Activated CD8-positive, alpha-beta memory T cell treated with anti-CD3 and anti-CD28 coated beads for 36 hours (primary cell): Measurements from ENCODE around the gene MAG. TPM values are rescaled to one million over a fixed set of nuclear protein-coding genes. Genes with fewer than 3 reads are reported as not detected.

ENCODE experiments used
- CTCF ChIA-PET: fragments of 350-600 bp; sonication (Branson Sonifier 250); formaldehyde crosslinking; loops from one replicate; lab custom pipeline; 2021; ENCODE audit warnings: antibody characterized with exemption; lab: Charles Lee
- POLR2A ChIA-PET: fragments of 350-600 bp; sonication (Branson Sonifier 250); formaldehyde crosslinking; loops from one replicate; lab custom pipeline; 2021; ENCODE audit warnings: antibody characterized with exemption; lab: Charles Lee
- total RNA-seq, 2 experiments: library from RNA; stranded (reverse); gene quantifications; one replicate each; pipeline ENCODE4 v1.2.3, GENCODE V29; 2021

Gene MAG
- total RNA-seq, result not detected

GRCh38 chr19:35291916-35292315, at the start of gene MAG:
Gene MAG, plus strand, starts transcription at chr19:35292161. Its CDS starts 3,248 bp downstream, at chr19:35295409.
- ChIA-PET CTCF (no interaction called here), POLR2A (interaction anchor here (0.9 kb wide), 1 partner anchor 14 kb away, joined by 3 read pairs; no protein-coding TSS in a partner anchor)

GRCh38 chr19:35246466-35247092, 45.4 kb upstream of the MAG start:
- POLR2A ChIA-PET, result no interaction called here
- CTCF ChIA-PET, result no interaction called here

GRCh38 chr19:35247526-35248309, 44.2 kb upstream of the MAG start:
- CTCF ChIA-PET, result interaction anchor here (0.7 kb wide), 1 partner anchor 55 kb away, joined by 3 read pairs; no protein-coding TSS in a partner anchor
- POLR2A ChIA-PET, result interaction anchor here (0.6 kb wide), 1 partner anchor 20 kb away, joined by 3 read pairs; no protein-coding TSS in a partner anchor

GRCh38 chr19:35248310-35249145, 43.4 kb upstream of the MAG start, which contains the start of gene LSR:
Gene LSR, plus strand, starts transcription at chr19:35249002. Its CDS starts 21 bp downstream, at chr19:35249023.
- CTCF ChIA-PET, result interaction anchor here (0.7 kb wide), 1 partner anchor 54 kb away, joined by 3 read pairs; no protein-coding TSS in a partner anchor

GRCh38 chr19:35249146-35249847, 42.7 kb upstream of the MAG start:
- POLR2A ChIA-PET, result no interaction called here
- CTCF ChIA-PET, result no interaction called here

More at GRCh38 chr19:35248310-35249145, 43.4 kb upstream of the MAG start, which contains the start of gene LSR:
- POLR2A ChIA-PET, result interaction anchor here (0.6 kb wide), 1 partner anchor 19 kb away, joined by 3 read pairs; no protein-coding TSS in a partner anchor

- POLR2A ChIA-PET, result interaction anchor here (0.5 kb wide), 1 partner anchor 254 kb away, joined by 6 read pairs; no protein-coding TSS in a partner anchor
- CTCF ChIA-PET, result no interaction called here
Measured at GRCh38 chr19:35249848-35250711, 41.9 kb upstream of the MAG start.

- ChIA-PET POLR2A (no interaction called here), CTCF (no interaction called here)
Measured at GRCh38 chr19:35251456-35251855, 40.5 kb upstream of the MAG start.

- POLR2A ChIA-PET, result no interaction called here
- CTCF ChIA-PET, result no interaction called here
Measured at GRCh38 chr19:35253316-35254286, 38.4 kb upstream of the MAG start.

GRCh38 chr19:35254341-35255297, 37.3 kb upstream of the MAG start:
- CTCF ChIA-PET, result interaction anchor here (1.5 kb wide), 1 partner anchor 113 kb away, joined by 3 read pairs; no protein-coding TSS in a partner anchor
- POLR2A ChIA-PET, result no interaction called here

- ChIA-PET POLR2A (no interaction called here), CTCF (no interaction called here)
Measured at GRCh38 chr19:35256566-35256965, 35.4 kb upstream of the MAG start.

GRCh38 chr19:35257113-35257461, 34.9 kb upstream of the MAG start:
- ChIA-PET POLR2A (no interaction called here), CTCF (no interaction called here)

- POLR2A ChIA-PET, result interaction anchor here (0.6 kb wide), 1 partner anchor 273 kb away, joined by 3 read pairs; no protein-coding TSS in a partner anchor
- CTCF ChIA-PET, result no interaction called here
Measured at GRCh38 chr19:35260694-35261304, 31.2 kb upstream of the MAG start.

- ChIA-PET CTCF (no interaction called here), POLR2A (no interaction called here)
Measured at GRCh38 chr19:35261356-35262100, 30.4 kb upstream of the MAG start.

- POLR2A ChIA-PET, result no interaction called here
- CTCF ChIA-PET, result no interaction called here
Measured at GRCh38 chr19:35262101-35262761, 29.7 kb upstream of the MAG start.
